ENCODE measurements around the gene SEC16B.
"Not testable (repeated sequence)": the region's sequence is repeated elsewhere in the genome, so short reads cannot be mapped to it uniquely, and the experiment has no call there.

The SEC16B gene

GRCh38 chr1:177969825-177970371, at the start of gene SEC16B:
Gene SEC16B (minus strand): TSS chr1:177970058. CDS start chr1:177967981, 2,077 bp downstream.
- TF ChIP-seq GATA1 (IDR thresholded peaks at IDR 0.05; ENCODE audit: low read depth, low read length) (no peak), POLR2A (IDR thresholded peaks at IDR 0.05; ENCODE audit: low read length) (no peak)
- no peak for DNase-seq

GRCh38 chr1:178019622-178020021, 49.8 kb upstream of the SEC16B start:
- TF ChIP-seq GATA1 (IDR thresholded peaks at IDR 0.05; ENCODE audit: low read depth, low read length) (no peak), POLR2A (IDR thresholded peaks at IDR 0.05; ENCODE audit: low read length) (no peak)
- DNase-seq: no peak

- TF ChIP-seq POLR2A (IDR thresholded peaks at IDR 0.05; ENCODE audit: low read length): no peak
- no peak for DNase-seq
These were observed 49.4 kb upstream of the SEC16B start for GRCh38 chr1:178019208-178019607.

- no peak for DNase-seq
- TF ChIP-seq POLR2A (IDR thresholded peaks at IDR 0.05; ENCODE audit: low read length) (no peak), GATA1 (IDR thresholded peaks at IDR 0.05; ENCODE audit: low read depth, low read length) (no peak)
These were observed 47.7 kb upstream of the SEC16B start for GRCh38 chr1:178017517-178017916.

GRCh38 chr1:178011864-178012503, 42.1 kb upstream of the SEC16B start:
- DNase-seq: no peak
- no peak for TF ChIP-seq POLR2A (IDR thresholded peaks at IDR 0.05; ENCODE audit: low read length)
- TF ChIP-seq GATA1 (IDR thresholded peaks at IDR 0.05; ENCODE audit: low read depth, low read length): no peak

- no peak for DNase-seq
- no peak for TF ChIP-seq POLR2A (IDR thresholded peaks at IDR 0.05; ENCODE audit: low read length)
- no peak for TF ChIP-seq GATA1 (IDR thresholded peaks at IDR 0.05; ENCODE audit: low read depth, low read length)
These were observed 41.6 kb upstream of the SEC16B start for GRCh38 chr1:178011465-178011828.

- TF ChIP-seq GATA1 (IDR thresholded peaks at IDR 0.05; ENCODE audit: low read depth, low read length): no peak
- no peak for TF ChIP-seq POLR2A (IDR thresholded peaks at IDR 0.05; ENCODE audit: low read length)
- no peak for DNase-seq
These were observed 41.0 kb upstream of the SEC16B start for GRCh38 chr1:178010674-178011464.

- DNase-seq: no peak
- TF ChIP-seq GATA1 (IDR thresholded peaks at IDR 0.05; ENCODE audit: low read depth, low read length) (no peak), POLR2A (IDR thresholded peaks at IDR 0.05; ENCODE audit: low read length) (no peak)
These were observed 36.2 kb upstream of the SEC16B start for GRCh38 chr1:178006043-178006442.

- no peak for TF ChIP-seq POLR2A (IDR thresholded peaks at IDR 0.05; ENCODE audit: low read length)
- no peak for DNase-seq
These were observed 35.6 kb upstream of the SEC16B start for GRCh38 chr1:178005450-178005849.

GRCh38 chr1:178004926-178005391, 35.1 kb upstream of the SEC16B start:
- no peak for TF ChIP-seq GATA1 (IDR thresholded peaks at IDR 0.05; ENCODE audit: low read depth, low read length)
- no peak for TF ChIP-seq POLR2A (IDR thresholded peaks at IDR 0.05; ENCODE audit: low read length)
- DNase-seq: no peak

GRCh38 chr1:177998696-177999631, 29.1 kb upstream of the SEC16B start:
- TF ChIP-seq GATA1 (IDR thresholded peaks at IDR 0.05; ENCODE audit: low read depth, low read length) (no peak), POLR2A (IDR thresholded peaks at IDR 0.05; ENCODE audit: low read length) (no peak)
- DNase-seq: no peak

- DNase-seq: no peak
- TF ChIP-seq GATA1 (IDR thresholded peaks at IDR 0.05; ENCODE audit: low read depth, low read length) (no peak), POLR2A (IDR thresholded peaks at IDR 0.05; ENCODE audit: low read length) (no peak)
These were observed 27.1 kb upstream of the SEC16B start for GRCh38 chr1:177996957-177997356.

- no peak for DNase-seq
- TF ChIP-seq POLR2A (IDR thresholded peaks at IDR 0.05; ENCODE audit: low read length): no peak
- TF ChIP-seq GATA1 (IDR thresholded peaks at IDR 0.05; ENCODE audit: low read depth, low read length): no peak
These were observed 25.5 kb upstream of the SEC16B start for GRCh38 chr1:177995369-177995768.

GRCh38 chr1:177986281-177986680, 16.4 kb upstream of the SEC16B start:
- DNase-seq: not testable (repeated sequence)

All from erythroblast (primary cell).